GM21381 (cell line): ENCODE results near the gene TUSC1.
"Not testable (repeated sequence)": the region's sequence is repeated elsewhere in the genome, so short reads cannot be mapped to it uniquely, and the experiment has no call there.

Experiments
- ATAC-seq: cut with Tn5 transposase; IDR thresholded peaks from one replicate; pipeline ENCODE4 v1.9.1; 2021; ENCODE audit warnings: mild to moderate bottlenecking, moderate library complexity; ENCODE audit not compliant: unreplicated experiment

TUSC1 gene

GRCh38 chr9:25678147-25678666, at the start of gene TUSC1:
Gene TUSC1, minus strand, starts transcription at chr9:25678444. Its CDS starts 132 bp downstream, at chr9:25678312.
- ATAC-seq, result no peak

- ATAC-seq, result no peak
Measured at GRCh38 chr9:25726871-25727410, 48.7 kb upstream of the TUSC1 start.

- no peak for ATAC-seq
Measured at GRCh38 chr9:25724424-25724823, 46.2 kb upstream of the TUSC1 start.

- ATAC-seq, result no peak
Measured at GRCh38 chr9:25716220-25716872, 38.1 kb upstream of the TUSC1 start.

GRCh38 chr9:25709941-25710340, 31.7 kb upstream of the TUSC1 start:
- ATAC-seq, result no peak

- ATAC-seq, result no peak
Measured at GRCh38 chr9:25704800-25705199, 26.6 kb upstream of the TUSC1 start.

GRCh38 chr9:25703701-25704357, 25.6 kb upstream of the TUSC1 start:
- no peak for ATAC-seq

GRCh38 chr9:25702536-25702935, 24.3 kb upstream of the TUSC1 start:
- no peak for ATAC-seq

- ATAC-seq, result not testable (repeated sequence)
Measured at GRCh38 chr9:25700899-25701298, 22.7 kb upstream of the TUSC1 start.

GRCh38 chr9:25700430-25700829, 22.2 kb upstream of the TUSC1 start:
- ATAC-seq, result no peak

GRCh38 chr9:25691786-25692185, 13.5 kb upstream of the TUSC1 start:
- ATAC-seq, result no peak

- no peak for ATAC-seq
Measured at GRCh38 chr9:25684321-25684720, 6.1 kb upstream of the TUSC1 start.

- ATAC-seq, result no peak
Measured at GRCh38 chr9:25681266-25681665, 3.0 kb upstream of the TUSC1 start.

GRCh38 chr9:25678846-25679360, 659 bp upstream of the TUSC1 start:
- ATAC-seq, result no peak

- no peak for ATAC-seq
Measured at GRCh38 chr9:25677301-25678146, 720 bp downstream of the TUSC1 start.

GRCh38 chr9:25675858-25676257, 2.4 kb downstream of the TUSC1 start:
- ATAC-seq, result not testable (repeated sequence)

- no peak for ATAC-seq
Measured at GRCh38 chr9:25658571-25658970, 19.7 kb downstream of the TUSC1 start.

- ATAC-seq, result no peak
Measured at GRCh38 chr9:25654417-25654816, 23.8 kb downstream of the TUSC1 start.

GRCh38 chr9:25648116-25648515, 30.1 kb downstream of the TUSC1 start:
- no peak for ATAC-seq

GRCh38 chr9:25636026-25636425, 42.2 kb downstream of the TUSC1 start:
- ATAC-seq, result no peak

- ATAC-seq, result no peak
Measured at GRCh38 chr9:25629231-25629630, 49.0 kb downstream of the TUSC1 start.
